ENCODE results near the gene MESD.
"Not testable (repeated sequence)": the region's sequence is repeated elsewhere in the genome, so short reads cannot be mapped to it uniquely, and the experiment has no call there.

Gene MESD

GRCh38 chr15:80988148-80988796, 1.3 kb downstream of the MESD start:
- no peak for DNase-seq

DNA sequence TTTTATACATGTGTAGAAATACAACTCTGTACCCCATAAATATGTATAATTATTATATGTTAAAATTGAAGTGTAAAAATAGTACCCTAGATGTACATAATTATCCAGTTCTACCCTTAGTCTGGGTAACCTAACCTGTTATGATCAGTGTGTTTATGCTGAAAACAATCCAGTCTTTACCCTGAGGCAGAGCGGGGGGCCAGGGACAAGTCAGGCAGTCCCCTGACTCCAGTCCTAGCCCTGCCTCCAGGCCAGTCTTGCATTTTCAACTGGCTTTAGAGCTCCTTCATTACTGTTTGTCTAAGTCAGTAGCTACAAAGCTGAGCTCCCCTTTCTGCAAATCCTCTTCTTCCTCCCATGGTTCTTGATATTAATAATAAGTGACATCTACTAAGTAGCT, 3.1 kb downstream of the MESD start:
- no peak for DNase-seq

DNA sequence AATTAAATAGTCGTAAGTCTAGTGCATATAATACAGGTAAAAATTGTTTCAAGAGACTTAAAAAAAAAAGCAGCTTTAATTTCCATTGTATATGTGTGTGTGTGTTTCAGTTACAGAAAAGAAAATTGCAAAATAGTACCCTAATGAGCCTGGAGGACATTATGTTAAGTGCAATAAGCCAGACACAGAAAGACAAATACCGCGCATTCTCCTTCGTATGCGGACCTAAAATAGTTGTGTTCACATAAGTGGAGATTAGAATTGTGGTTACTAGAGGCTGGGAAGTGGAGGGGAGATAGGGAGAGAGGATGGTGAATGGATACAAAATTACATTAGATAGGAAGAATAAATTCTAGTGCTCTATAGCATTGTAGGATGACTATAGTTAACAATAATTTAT, 3.6 kb downstream of the MESD start:
- DNase-seq, result no peak

- DNase-seq, result no peak
Measured at GRCh38 chr15:80984856-80985255, 4.8 kb downstream of the MESD start.

DNA sequence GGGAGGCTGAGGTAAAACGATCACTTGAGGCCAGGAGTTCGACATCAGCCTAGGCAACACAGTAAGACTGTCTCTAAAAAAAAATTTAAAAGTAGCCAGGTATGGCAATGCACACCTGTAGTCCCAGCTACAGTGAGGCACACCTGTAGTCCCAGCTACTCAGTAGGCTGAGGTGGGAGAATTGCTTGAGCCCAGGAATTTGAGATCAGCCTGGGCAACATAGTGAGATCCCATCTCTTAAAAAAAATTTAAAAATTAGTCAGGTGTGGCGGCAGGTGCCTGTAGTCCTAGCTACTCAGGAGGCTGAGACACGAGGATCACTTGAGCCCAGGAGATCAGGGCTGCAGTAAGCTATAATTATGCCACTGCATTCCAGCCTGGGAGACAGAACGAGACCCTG, 6.8 kb downstream of the MESD start:
- DNase-seq, result no peak

DNA sequence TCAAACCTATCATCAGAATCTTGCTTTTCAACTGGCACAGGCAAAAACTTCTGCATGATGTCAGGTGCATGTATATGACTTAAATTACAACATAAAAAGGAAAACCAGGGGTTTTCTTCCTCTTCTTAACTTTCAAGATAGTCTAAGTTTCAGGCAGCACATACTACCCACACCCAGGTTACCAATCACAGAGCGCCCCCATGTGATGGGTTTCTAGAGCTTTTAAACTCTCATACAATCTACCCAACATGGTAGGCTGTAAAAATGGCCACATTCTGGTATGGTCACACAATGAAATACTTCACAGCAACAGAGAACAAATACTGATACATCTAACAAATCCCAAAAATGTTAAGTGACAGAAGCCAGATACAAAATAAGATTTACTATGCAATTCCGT, 7.4 kb downstream of the MESD start:
- no peak for DNase-seq

GRCh38 chr15:80979538-80980200, 9.9 kb downstream of the MESD start:
- no peak for DNase-seq

DNA sequence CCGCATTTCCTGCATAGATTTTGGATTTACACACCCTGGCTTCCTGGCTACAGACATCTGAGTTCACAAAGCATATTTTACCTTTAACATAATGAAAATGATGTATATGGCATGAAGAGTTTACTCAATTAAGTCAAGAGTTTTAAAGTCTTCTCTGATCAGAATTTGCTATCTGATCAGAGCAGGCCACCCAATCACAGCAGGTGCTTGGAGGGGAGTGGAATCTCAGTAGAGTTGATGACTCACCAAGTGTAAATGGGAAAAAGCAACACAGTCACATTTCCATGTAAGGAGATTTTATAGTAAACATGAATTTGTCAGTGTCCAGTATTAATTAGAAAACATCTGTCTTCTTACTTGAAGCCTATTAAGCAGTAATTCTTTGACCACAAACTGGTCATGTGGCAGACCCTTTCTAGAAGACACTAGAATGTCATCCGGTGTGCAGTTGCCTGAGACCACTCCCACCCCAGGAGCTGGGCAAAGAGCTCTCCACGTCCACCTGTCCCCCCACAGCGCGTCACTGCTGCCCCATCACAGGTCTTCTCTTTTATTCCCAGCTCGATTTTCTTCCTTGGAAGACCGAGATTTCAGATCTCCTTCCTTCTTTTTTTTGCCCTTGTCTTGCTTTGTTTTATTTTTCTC, 10.8 kb downstream of the MESD start:
- peak; percentile 36 for DNase-seq

DNA sequence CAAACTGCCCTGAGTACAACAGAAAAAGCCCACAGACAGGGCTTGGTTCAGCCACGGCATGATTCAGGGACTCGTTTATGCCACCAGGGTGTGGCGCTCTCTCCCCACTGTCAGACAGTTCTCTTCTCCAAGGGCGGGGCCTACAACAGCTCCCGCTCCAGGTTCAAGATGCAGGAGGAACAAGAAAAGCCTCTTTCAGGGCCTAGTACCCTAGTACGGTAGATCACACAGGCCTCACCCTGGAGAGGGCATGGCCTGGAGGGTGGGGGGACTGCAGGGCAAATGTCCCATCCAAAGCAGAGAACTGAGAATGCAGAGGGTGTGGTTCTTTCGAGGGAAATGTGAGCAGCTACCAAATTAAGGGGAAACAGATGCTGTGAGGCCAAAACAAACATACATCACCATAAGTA, 12.0 kb downstream of the MESD start:
- DNase-seq, result peak; percentile 38

DNA sequence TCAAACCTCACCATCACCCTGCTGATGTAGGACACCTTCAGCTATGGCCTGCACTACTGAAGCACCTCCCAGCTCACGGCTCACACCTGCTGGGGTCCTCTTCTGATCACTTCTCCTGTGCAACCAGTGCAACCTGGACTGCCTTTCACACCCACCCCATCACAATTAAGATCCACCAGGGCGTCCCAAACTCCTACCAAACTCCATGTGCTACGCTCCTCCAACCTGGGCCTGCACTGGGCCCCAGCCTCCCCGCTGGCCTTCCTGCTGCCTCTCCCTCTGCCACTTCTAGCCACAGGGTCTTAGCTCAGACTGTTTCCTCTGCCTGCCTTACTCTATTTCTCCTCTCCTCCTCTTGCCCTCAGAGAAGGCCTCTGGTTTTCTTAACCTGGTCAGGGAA, 12.8 kb downstream of the MESD start:
- no peak for DNase-seq

- no peak for DNase-seq
Measured at GRCh38 chr15:80974914-80975313, 14.7 kb downstream of the MESD start.

GRCh38 chr15:80972276-80972675, 17.3 kb downstream of the MESD start:
- DNase-seq, result no peak

GRCh38 chr15:80971143-80971542, 18.5 kb downstream of the MESD start:
- DNase-seq, result no peak

DNA sequence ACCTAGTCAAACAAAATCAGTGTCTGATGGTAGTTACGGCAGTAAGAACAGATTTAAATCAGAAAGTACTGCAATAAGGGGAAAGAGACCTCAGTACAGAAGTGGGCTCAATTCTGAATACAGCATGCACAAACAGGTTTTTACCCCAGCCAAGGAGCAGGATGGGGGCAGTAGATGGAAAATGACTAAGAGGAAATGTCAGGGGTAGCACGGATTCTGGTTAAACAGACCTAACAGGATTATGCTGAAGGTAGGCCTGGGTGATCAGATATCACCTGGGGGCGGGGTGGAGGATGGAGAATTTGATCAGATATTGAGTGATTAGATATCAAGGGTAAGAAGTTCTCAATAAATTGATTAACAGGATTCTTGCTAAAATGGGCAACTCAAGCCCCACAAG, 19.0 kb downstream of the MESD start:
- no peak for DNase-seq

GRCh38 chr15:80970018-80970657, 19.5 kb downstream of the MESD start:
- DNase-seq, result peak; percentile 71

DNA sequence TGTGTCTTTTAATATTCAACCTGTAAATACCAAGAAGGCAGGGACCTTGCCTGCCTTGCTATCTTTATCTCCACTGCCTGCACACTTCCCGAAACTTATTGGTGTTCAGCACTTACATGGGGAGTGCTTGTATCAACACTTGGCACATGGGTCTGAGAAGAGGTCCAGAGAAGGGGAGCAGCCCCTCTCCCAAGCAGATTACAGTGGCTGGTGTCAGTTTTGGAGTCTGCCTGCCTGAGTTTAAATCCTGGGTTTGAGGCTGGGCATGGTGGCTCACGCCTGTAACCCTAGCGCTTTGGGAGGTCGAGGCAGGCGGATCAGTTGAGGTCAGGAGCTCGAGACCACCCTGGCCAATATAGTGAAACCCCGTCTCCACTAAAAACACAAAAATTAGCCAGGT, 20.3 kb downstream of the MESD start:
- DNase-seq, result no peak

- no peak for DNase-seq
Measured at GRCh38 chr15:80967991-80968510, 21.6 kb downstream of the MESD start.

DNA sequence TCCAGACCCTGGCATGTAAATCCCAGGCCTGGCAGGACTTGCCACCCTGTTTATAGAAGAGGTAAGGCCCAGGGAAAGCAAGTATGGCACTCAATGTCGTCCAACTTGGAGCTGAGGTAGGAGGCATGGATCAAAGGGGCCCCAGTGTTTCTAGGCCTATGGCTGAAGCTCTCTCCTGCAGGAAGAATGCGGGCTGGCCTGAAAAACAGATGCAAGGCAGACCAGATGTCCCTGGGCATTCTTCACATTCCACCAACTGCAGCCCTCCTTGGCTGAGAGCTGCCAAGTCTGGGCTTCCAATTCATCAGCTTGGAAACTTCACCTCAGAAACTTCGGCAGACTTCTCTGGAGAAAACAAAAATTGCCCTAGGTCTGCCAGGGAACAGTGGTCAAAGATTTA, 22.2 kb downstream of the MESD start:
- DNase-seq, result no peak

- DNase-seq, result no peak
Measured at GRCh38 chr15:80966431-80967197, 23.0 kb downstream of the MESD start.

DNA sequence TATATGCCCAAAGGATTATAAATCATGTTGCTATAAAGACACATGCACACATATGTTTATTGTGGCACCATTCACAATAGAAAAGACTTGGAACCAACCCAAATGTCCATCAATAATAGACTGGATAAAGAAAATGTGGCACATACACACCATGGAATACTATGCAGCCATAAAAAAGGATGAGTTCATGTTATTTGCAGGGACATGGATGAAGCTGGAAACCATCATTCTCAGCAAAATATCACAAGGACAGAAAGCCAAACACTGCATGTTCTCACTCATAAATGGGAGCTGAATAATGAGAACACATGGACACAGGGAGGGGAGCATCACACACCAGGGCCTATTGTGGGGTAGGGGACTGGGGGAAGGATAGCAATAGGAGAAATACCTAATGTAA, 24.2 kb downstream of the MESD start:
- DNase-seq, result not testable (repeated sequence)

GRCh38 chr15:80958818-80959495, 30.7 kb downstream of the MESD start:
- no peak for DNase-seq

GRCh38 chr15:80957976-80958375, 31.6 kb downstream of the MESD start:
- DNase-seq, result no peak
